HG03457 (cell line): Measurements from ENCODE around the gene ARAP3.

Experiments
- ATAC-seq: cut with Tn5 transposase; IDR thresholded peaks from one replicate; pipeline ENCODE4 v1.9.1; 2021; ENCODE audit warnings: moderate number of reproducible peaks; ENCODE audit not compliant: unreplicated experiment

Gene ARAP3

GRCh38 chr5:141672841-141673813 lies 8.9 kb downstream of the ARAP3 start:
- ATAC-seq, result no peak

- ATAC-seq, result no peak
Measured at GRCh38 chr5:141672071-141672840, 9.8 kb downstream of the ARAP3 start.

- no peak for ATAC-seq
Measured at GRCh38 chr5:141669520-141669919, 12.5 kb downstream of the ARAP3 start.

GRCh38 chr5:141668601-141669265 lies 13.3 kb downstream of the ARAP3 start:
- no peak for ATAC-seq

- no peak for ATAC-seq
Measured at GRCh38 chr5:141665995-141666940, 15.8 kb downstream of the ARAP3 start.

- peak; percentile 90 for ATAC-seq
Measured at GRCh38 chr5:141664733-141665461, 17.1 kb downstream of the ARAP3 start.

GRCh38 chr5:141663506-141663905 lies 18.5 kb downstream of the ARAP3 start:
- no peak for ATAC-seq

- no peak for ATAC-seq
Measured at GRCh38 chr5:141662028-141662427, 20.0 kb downstream of the ARAP3 start.

- no peak for ATAC-seq
Measured at GRCh38 chr5:141657937-141658545, 24.0 kb downstream of the ARAP3 start.

GRCh38 chr5:141657404-141657803 lies 24.6 kb downstream of the ARAP3 start:
- no peak for ATAC-seq

- no peak for ATAC-seq
Measured at GRCh38 chr5:141656396-141656795, 25.6 kb downstream of the ARAP3 start.

GRCh38 chr5:141655020-141655419 lies 27.0 kb downstream of the ARAP3 start:
- ATAC-seq, result no peak

GRCh38 chr5:141654298-141654697 lies 27.7 kb downstream of the ARAP3 start:
- no peak for ATAC-seq

GRCh38 chr5:141651728-141652105 lies 30.3 kb downstream of the ARAP3 start:
- ATAC-seq, result no peak

- ATAC-seq, result peak; percentile 95
Measured at GRCh38 chr5:141650851-141651727, 30.9 kb downstream of the ARAP3 start, which contains the start of gene FCHSD1. TSS of gene FCHSD1 (minus strand) at chr5:141651418. CDS start at chr5:141651368, 50 bp downstream.

- ATAC-seq, result no peak
Measured at GRCh38 chr5:141649972-141650371, 32.1 kb downstream of the ARAP3 start.

- ATAC-seq, result no peak
Measured at GRCh38 chr5:141649056-141649688, 32.9 kb downstream of the ARAP3 start.

GRCh38 chr5:141647851-141648250 lies 34.2 kb downstream of the ARAP3 start:
- no peak for ATAC-seq
